ENCODE data around the gene KDM6A. TPM values are rescaled to one million over a fixed set of nuclear protein-coding genes. Genes with fewer than 3 reads are reported as not detected.

Gene KDM6A
- total and polyA plus RNA-seq, 9 donors, result 10.7 to 24.3 (median 13.9) TPM

- Histone ChIP-seq H3K36me3 (ENCODE audit: control insufficient read depth, insufficient read depth, low read length) (no peaks in the 10 kb centered on the region), H3K9me3 (replicated peaks; ENCODE audit: control insufficient read depth, low read depth, low read length) (no peaks in the 10 kb centered on the region), H3K4me3 (ENCODE audit: low read length) (no peak overlapping the region), H3K27ac (ENCODE audit: low read length) (no peak overlapping the region), H3K27me3 (ENCODE audit: control insufficient read depth, insufficient read depth, low read length) (no peaks in the 10 kb centered on the region), H3K4me1 (ENCODE audit: control insufficient read depth, insufficient read depth, low read length) (no peaks in the 10 kb centered on the region)
- peak; percentile 22 for DNase-seq
- 79% methylated on average over 3 of the region's 3 CpGs for WGBS (ENCODE audit: insufficient coverage)
These were observed 81.6 kb downstream of the KDM6A start for GRCh38 chrX:44954562-44954961.

- no peaks in the 10 kb centered on the region for H3K4me1 ChIP-seq (ENCODE audit: control insufficient read depth, insufficient read depth, low read length)
- DNase-seq, result no peak
- H3K27me3 ChIP-seq (ENCODE audit: control insufficient read depth, insufficient read depth, low read length), result no peaks in the 10 kb centered on the region
- no peaks in the 10 kb centered on the region for H3K9me3 ChIP-seq (replicated peaks; ENCODE audit: control insufficient read depth, low read depth, low read length)
- H3K4me3 ChIP-seq (ENCODE audit: low read length), result no peak overlapping the region
- no peaks in the 10 kb centered on the region for H3K36me3 ChIP-seq (ENCODE audit: control insufficient read depth, insufficient read depth, low read length)
- no peak overlapping the region for H3K27ac ChIP-seq (ENCODE audit: low read length)
- WGBS (ENCODE audit: insufficient coverage), result 80% methylated on average over 2 of the region's 2 CpGs
These were observed 84.9 kb downstream of the KDM6A start for GRCh38 chrX:44957848-44958247.

- no peak overlapping the region for H3K27ac ChIP-seq (ENCODE audit: low read length)
- H3K36me3 ChIP-seq (ENCODE audit: control insufficient read depth, insufficient read depth, low read length), result peaks cover 3% of the 10 kb centered on the region
- no peak for DNase-seq
- no peak overlapping the region for H3K4me3 ChIP-seq (ENCODE audit: low read length)
- H3K4me1 ChIP-seq (ENCODE audit: control insufficient read depth, insufficient read depth, low read length), result no peaks in the 10 kb centered on the region
- H3K9me3 ChIP-seq (replicated peaks; ENCODE audit: control insufficient read depth, low read depth, low read length), result no peaks in the 10 kb centered on the region
- no CpG with 5 or more reads among the region's 1 CpG for WGBS (ENCODE audit: insufficient coverage)
- no peaks in the 10 kb centered on the region for H3K27me3 ChIP-seq (ENCODE audit: control insufficient read depth, insufficient read depth, low read length)
These were observed 85.5 kb downstream of the KDM6A start for GRCh38 chrX:44958480-44958879.

DNA sequence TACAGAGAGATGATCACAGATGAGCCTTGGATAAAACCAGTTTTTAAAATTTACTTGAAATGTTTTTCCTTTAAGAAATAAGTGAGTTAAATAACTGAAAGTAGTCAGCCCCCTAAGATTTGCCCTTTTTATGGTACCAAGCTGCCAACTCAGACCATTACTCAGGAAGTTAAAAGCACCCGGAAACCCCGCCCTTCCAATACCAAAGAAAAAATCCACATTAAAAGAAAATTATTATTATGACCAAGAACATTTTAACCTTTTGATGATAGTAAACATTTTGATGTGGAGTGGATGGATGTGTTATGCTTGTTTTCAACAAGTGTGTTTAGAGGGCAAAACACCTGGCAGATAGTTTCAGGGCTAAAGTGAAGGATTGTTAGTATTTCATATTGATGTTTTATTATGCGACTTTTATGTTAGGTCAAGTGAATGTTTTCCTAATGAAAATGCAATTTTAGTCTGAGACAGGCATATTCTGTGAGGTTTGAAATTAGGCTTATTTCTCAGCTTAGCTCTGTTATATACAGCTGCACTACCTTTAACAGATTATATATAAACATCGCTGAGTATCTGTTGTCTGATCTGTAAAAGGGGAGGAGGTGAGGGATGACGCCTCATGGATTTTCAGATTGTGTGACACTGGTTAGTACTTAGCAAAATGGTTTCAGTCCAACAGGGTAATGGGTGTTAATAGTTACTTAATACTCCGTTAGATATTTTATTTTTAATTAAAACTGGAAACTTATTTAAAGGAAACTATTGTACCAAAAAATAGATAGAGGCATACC, 89.0 kb downstream of the KDM6A start:
- H3K4me3 ChIP-seq (ENCODE audit: low read length), result no peak overlapping the region
- peaks cover 9% of the 10 kb centered on the region for H3K36me3 ChIP-seq (ENCODE audit: control insufficient read depth, insufficient read depth, low read length)
- DNase-seq, result no peak
- no peaks in the 10 kb centered on the region for H3K4me1 ChIP-seq (ENCODE audit: control insufficient read depth, insufficient read depth, low read length)
- H3K9me3 ChIP-seq (replicated peaks; ENCODE audit: control insufficient read depth, low read depth, low read length), result no peaks in the 10 kb centered on the region
- no peaks in the 10 kb centered on the region for H3K27me3 ChIP-seq (ENCODE audit: control insufficient read depth, insufficient read depth, low read length)
- WGBS (ENCODE audit: insufficient coverage), result no CpG with 5 or more reads among the region's 6 CpGs
- no peak overlapping the region for H3K27ac ChIP-seq (ENCODE audit: low read length)

DNA sequence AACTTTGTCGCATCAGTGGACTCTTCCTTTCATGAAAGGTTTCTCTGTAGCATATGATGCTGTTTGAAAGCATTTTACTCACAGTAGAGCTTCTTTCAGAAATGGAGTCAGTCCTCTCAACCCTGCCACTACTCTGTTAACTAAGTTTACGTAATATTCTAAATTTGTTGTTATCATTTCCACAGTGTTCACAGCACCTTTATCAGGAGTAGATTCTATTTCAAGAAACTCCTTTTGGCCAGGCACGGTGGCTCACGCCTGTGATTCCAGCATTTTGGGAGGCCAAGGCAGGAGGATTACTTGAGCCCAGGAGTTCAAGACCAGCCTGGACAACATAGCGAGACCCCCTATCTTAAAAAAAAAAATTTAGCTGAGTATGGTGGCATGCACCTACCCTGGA, 90.0 kb downstream of the KDM6A start:
- no peak for DNase-seq
- WGBS (ENCODE audit: insufficient coverage), result 100% methylated on average over 2 of the region's 5 CpGs
- Histone ChIP-seq H3K9me3 (replicated peaks; ENCODE audit: control insufficient read depth, low read depth, low read length) (no peaks in the 10 kb centered on the region), H3K4me3 (ENCODE audit: low read length) (no peak overlapping the region), H3K36me3 (ENCODE audit: control insufficient read depth, insufficient read depth, low read length) (peaks cover 9% of the 10 kb centered on the region), H3K27me3 (ENCODE audit: control insufficient read depth, insufficient read depth, low read length) (no peaks in the 10 kb centered on the region), H3K27ac (ENCODE audit: low read length) (no peak overlapping the region), H3K4me1 (ENCODE audit: control insufficient read depth, insufficient read depth, low read length) (no peaks in the 10 kb centered on the region)

DNA sequence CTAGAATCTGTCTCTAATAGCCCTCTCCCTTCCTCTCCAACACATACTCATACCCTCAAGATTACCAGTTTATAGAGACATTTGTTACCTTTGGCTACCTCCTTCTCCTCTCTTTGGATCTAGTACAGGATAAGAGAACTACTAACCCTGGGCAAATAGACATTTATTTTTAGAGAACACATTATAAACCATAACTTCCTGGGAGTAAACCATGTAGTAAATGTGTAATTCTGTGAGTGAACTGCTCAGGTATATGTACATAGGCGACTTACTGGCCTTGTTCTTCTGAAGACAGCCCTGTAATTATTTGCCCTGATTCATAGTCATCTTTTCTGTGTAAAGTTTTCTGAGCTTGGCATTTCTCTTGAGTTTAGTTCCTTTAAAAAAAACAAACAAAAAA, 94.2 kb downstream of the KDM6A start:
- H3K27me3 ChIP-seq (ENCODE audit: control insufficient read depth, insufficient read depth, low read length), result no peaks in the 10 kb centered on the region
- peaks cover 9% of the 10 kb centered on the region for H3K36me3 ChIP-seq (ENCODE audit: control insufficient read depth, insufficient read depth, low read length)
- H3K27ac ChIP-seq (ENCODE audit: low read length), result no peak overlapping the region
- no peaks in the 10 kb centered on the region for H3K9me3 ChIP-seq (replicated peaks; ENCODE audit: control insufficient read depth, low read depth, low read length)
- no peaks in the 10 kb centered on the region for H3K4me1 ChIP-seq (ENCODE audit: control insufficient read depth, insufficient read depth, low read length)
- no CpG with 5 or more reads among the region's 1 CpG for WGBS (ENCODE audit: insufficient coverage)
- no peak overlapping the region for H3K4me3 ChIP-seq (ENCODE audit: low read length)
- DNase-seq, result no peak

GRCh38 chrX:44970709-44971108, 97.7 kb downstream of the KDM6A start:
- whole genome bisulfite sequencing (ENCODE audit: insufficient coverage), result no CpG with 5 or more reads among the region's 3 CpGs
- DNase-seq, result no peak
- H3K4me1 ChIP-seq (ENCODE audit: control insufficient read depth, insufficient read depth, low read length), result no peaks in the 10 kb centered on the region
- H3K27me3 ChIP-seq (ENCODE audit: control insufficient read depth, insufficient read depth, low read length), result no peaks in the 10 kb centered on the region
- peaks cover 13% of the 10 kb centered on the region for H3K9me3 ChIP-seq (replicated peaks; ENCODE audit: control insufficient read depth, low read depth, low read length)
- H3K4me3 ChIP-seq (ENCODE audit: low read length), result no peak overlapping the region
- H3K27ac ChIP-seq (ENCODE audit: low read length), result no peak overlapping the region
- peaks cover 3% of the 10 kb centered on the region for H3K36me3 ChIP-seq (ENCODE audit: control insufficient read depth, insufficient read depth, low read length)

- no peaks in the 10 kb centered on the region for H3K27me3 ChIP-seq (ENCODE audit: control insufficient read depth, insufficient read depth, low read length)
- 43% methylated on average over 7 of the region's 8 CpGs for WGBS (ENCODE audit: insufficient coverage)
- no peak overlapping the region for H3K27ac ChIP-seq (ENCODE audit: low read length)
- H3K9me3 ChIP-seq (replicated peaks; ENCODE audit: control insufficient read depth, low read depth, low read length), result peaks cover 18% of the 10 kb centered on the region
- no peak overlapping the region for H3K4me3 ChIP-seq (ENCODE audit: low read length)
- H3K4me1 ChIP-seq (ENCODE audit: control insufficient read depth, insufficient read depth, low read length), result no peaks in the 10 kb centered on the region
- no peak for DNase-seq
- peaks cover 5% of the 10 kb centered on the region for H3K36me3 ChIP-seq (ENCODE audit: control insufficient read depth, insufficient read depth, low read length)
These were observed 98.7 kb downstream of the KDM6A start for GRCh38 chrX:44971674-44972073.

DNA sequence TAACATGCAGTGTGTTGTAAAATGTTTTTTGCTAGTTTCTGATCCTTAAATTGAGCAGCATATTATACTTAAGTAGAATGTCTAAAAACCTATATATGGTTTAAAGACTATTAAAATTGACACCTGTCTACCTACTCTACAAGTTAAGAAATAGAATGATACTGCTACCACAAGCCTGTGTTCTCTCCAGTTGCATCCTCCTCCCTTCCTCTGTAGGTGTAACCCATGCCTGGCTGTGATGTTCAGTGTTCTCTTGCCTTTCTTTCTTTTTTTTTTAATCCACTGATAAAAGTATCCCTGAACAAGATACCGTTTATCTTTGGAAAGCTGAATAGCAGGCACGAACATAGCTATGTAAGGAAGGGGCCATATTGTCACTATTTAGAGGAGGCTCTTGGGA, 99.1 kb downstream of the KDM6A start:
- H3K4me3 ChIP-seq (ENCODE audit: low read length), result no peak overlapping the region
- WGBS (ENCODE audit: insufficient coverage), result 46% methylated on average over 2 of the region's 2 CpGs
- DNase-seq, result no peak
- H3K36me3 ChIP-seq (ENCODE audit: control insufficient read depth, insufficient read depth, low read length), result peaks cover 5% of the 10 kb centered on the region
- peaks cover 21% of the 10 kb centered on the region for H3K9me3 ChIP-seq (replicated peaks; ENCODE audit: control insufficient read depth, low read depth, low read length)
- no peaks in the 10 kb centered on the region for H3K4me1 ChIP-seq (ENCODE audit: control insufficient read depth, insufficient read depth, low read length)
- no peaks in the 10 kb centered on the region for H3K27me3 ChIP-seq (ENCODE audit: control insufficient read depth, insufficient read depth, low read length)
- H3K27ac ChIP-seq (ENCODE audit: low read length), result no peak overlapping the region

- WGBS (ENCODE audit: insufficient coverage), result no CpG with 5 or more reads among the region's 5 CpGs
- no peak overlapping the region for H3K27ac ChIP-seq (ENCODE audit: low read length)
- H3K27me3 ChIP-seq (ENCODE audit: control insufficient read depth, insufficient read depth, low read length), result no peaks in the 10 kb centered on the region
- peaks cover 5% of the 10 kb centered on the region for H3K36me3 ChIP-seq (ENCODE audit: control insufficient read depth, insufficient read depth, low read length)
- H3K4me1 ChIP-seq (ENCODE audit: control insufficient read depth, insufficient read depth, low read length), result no peaks in the 10 kb centered on the region
- H3K9me3 ChIP-seq (replicated peaks; ENCODE audit: control insufficient read depth, low read depth, low read length), result peaks cover 22% of the 10 kb centered on the region
- H3K4me3 ChIP-seq (ENCODE audit: low read length), result no peak overlapping the region
- no peak for DNase-seq
These were observed 100.5 kb downstream of the KDM6A start for GRCh38 chrX:44973420-44973932.
